Neural progenitor cell (in vitro differentiated cells): Measurements from ENCODE around the gene NKAIN2.

Experiments used
- CTCF ChIP-seq: fragments of 200-600 bp; sonication (generic); IDR thresholded peaks from 2 replicates; pipeline ENCODE4 v1.5.1; 2017; ENCODE audit warnings: antibody characterized with exemption, mild to moderate bottlenecking
- EZH2 ChIP-seq: fragments of 200-600 bp; sonication (generic); IDR thresholded peaks from 2 replicates; pipeline ENCODE4 v1.6.1; 2017; ENCODE audit warnings: antibody characterized with exemption, mild to moderate bottlenecking, moderate library complexity

GRCh38 chr6:124822204-124822613 lies 1018.5 kb downstream of the NKAIN2 start:
- TF ChIP-seq CTCF (no peak), EZH2 (no peak)
